Measurements from ENCODE around the gene ATP9B.

DNA sequence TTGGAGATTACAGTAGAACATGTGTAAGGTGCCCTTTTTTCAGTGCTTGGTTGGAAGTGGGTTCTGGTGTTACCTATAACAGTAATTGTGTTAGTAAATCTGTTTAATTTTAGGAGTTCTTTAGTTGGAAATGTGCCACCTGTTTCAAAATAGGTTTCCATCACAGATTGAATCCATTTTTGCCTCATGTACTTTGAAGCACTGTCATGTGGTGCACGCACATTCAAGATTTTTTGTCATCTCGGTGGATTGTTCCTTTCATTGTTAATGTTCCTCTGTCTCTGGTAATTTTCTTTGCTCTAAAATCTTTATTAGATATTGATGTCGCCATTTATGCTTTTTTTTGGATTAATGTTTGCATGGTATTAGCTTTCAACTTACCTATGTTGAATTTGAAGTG is 1.3 kb downstream of the ATP9B start:
- TF ChIP-seq CTCF (conservative IDR thresholded peaks at IDR 0.05) (no peak), ZFX (IDR thresholded peaks at IDR 0.05) (no peak)
